NCI-H1436 (cell line): ENCODE measurements around the gene FUZ.

Source experiments
- DNase-seq: peaks from one replicate; lab custom pipeline; 2025; lab: John Stamatoyannopoulos, UW

The FUZ gene

DNA sequence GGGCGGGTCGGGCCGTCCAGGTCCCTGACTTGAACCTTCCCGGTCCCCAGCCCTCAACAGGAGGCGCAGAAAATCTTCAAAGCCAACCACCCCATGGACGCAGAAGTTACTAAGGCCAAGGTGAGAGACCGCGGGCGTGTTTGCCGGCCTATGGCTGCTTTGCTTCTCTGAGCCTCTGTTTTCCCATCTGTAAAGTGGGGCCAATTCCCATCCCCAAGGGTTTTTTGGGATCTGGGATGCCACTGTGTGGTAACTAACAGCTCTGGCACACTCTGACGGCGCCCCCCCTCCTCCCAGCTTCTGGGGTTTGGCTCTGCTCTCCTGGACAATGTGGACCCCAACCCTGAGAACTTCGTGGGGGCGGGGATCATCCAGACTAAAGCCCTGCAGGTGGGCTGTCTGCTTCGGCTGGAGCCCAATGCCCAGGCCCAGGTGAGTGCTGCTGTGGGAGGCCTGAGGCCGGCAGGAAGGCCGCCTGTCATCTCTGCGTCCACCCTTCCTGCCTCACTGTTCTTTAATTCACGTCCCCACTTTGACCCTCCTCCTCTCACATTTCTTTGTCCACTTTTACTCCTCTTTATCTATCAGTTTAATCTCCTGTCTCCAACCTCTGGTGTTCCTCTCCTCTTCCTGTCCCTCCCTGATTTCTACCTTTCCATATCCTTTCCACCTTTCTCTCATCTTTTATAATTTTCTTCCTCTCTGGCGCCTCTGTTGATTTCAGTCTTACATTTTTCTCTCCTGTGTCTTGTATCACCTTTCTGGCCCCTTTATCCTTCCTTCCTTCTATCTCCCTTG is 7.1 kb downstream of the FUZ start:
- no peak for DNase-seq

DNA sequence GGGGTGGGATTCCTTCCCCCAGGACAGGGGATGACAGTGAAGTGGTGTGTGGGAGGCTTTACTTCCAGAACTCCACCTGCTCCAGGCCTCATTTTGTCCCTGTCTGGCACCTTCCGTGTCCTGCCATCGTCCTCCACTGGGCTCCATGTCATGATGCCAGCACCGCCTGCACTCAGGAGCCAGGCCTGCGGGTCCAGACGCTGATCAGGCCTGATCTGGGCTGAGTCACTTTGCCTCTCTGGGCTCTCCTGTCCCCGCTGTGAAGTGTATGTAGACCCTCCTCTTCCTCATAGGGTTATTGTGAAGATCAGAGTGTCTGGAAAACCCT is 9.6 kb downstream of the FUZ start:
- no peak for DNase-seq

DNA sequence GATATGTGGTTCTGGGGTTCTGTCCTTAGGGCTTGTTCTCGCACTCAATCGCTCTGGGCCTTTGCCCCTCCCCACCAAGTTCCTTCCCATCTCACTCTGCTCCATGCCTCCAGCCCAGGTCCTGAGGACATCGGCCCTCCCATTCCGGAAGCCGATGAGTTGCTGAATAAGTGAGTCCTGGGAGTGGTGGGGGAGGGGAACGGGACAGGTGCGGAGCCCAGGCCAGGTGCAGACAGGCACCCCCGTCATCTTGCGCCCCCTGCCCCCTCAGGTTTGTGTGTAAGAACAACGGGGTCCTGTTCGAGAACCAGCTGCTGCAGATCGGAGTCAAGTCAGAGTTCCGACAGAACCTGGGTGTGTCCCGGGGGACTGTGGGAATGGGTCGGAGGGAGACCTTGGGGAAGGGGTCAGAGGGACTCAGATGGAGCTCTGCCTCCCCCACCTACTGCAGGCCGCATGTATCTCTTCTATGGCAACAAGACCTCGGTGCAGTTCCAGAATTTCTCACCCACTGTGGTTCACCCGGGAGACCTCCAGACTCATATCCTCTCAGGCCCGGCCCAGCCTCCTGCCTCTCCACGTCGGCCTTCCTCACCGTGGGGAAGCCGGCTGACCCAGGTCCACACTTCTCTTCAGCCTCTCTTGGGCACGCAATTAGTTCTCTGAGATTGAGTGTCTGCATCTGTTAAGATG is 10.1 kb downstream of the FUZ start:
- DNase-seq: no peak

DNA sequence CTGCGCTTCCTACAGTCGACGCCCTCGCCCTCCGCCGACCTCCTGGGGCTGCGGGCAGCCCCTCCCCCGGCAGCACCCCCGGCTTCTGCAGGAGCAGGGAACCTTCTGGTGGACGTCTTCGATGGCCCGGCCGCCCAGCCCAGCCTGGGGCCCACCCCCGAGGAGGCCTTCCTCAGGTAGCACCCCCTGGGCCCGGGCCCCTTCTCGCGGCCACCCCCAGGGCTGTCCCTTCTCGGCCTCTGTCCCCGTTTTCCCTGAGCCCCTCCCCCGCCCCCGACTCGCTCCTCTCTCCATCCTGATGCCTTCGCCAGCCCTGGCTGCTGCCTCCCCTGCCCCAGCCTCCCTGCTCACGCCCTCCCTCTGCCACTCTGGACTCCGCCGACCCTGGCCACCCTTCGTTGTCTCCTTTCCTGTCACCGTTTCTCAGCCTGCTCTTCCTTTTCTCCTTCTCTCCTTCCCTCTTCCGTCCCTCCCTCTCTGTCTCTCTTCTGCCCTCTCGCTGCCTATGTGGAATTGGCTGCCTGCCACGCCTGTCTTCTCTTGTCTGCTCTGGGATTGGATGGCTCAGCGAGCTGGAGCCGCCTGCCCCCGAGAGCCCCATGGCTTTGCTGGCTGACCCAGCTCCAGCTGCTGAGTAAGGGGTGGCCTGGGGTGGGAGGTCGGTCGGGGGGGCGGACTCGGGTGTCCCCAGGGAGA is 11.0 kb downstream of the FUZ start:
- DNase-seq: peak; percentile 80

DNA sequence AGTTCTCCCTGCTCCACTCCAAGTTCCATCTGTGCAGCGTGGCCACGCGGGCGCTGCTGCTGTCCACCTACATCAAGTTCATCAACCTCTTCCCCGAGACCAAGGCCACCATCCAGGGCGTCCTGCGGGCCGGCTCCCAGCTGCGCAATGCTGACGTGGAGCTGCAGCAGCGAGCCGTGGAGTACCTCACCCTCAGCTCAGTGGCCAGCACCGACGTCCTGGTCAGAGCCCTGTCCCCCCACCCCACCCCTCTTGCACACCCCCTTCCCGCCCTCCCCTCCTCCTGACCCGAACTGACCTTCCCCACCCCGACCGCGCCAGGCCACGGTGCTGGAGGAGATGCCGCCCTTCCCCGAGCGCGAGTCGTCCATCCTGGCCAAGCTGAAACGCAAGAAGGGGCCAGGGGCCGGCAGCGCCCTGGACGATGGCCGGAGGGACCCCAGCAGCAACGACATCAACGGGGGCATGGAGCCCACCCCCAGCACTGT is 11.6 kb downstream of the FUZ start:
- no peak for DNase-seq

DNA sequence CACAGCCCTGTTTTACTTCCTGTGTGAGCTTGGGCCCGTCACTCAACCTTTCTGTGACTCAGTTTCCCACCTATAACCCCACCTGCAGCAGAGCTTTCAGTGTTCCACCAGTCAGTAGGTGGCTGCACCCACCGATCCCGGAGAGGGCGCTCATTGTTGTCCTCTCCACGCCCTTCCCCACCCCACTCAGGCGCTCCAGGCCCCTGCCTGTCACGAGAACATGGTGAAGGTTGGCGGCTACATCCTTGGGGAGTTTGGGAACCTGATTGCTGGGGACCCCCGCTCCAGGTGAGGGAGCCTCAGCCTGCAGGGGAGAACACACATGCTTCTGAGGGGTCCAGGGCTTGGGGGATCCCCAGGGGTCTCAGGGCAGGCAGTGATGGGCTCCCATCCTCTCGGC is 12.3 kb downstream of the FUZ start:
- no peak for DNase-seq

DNA sequence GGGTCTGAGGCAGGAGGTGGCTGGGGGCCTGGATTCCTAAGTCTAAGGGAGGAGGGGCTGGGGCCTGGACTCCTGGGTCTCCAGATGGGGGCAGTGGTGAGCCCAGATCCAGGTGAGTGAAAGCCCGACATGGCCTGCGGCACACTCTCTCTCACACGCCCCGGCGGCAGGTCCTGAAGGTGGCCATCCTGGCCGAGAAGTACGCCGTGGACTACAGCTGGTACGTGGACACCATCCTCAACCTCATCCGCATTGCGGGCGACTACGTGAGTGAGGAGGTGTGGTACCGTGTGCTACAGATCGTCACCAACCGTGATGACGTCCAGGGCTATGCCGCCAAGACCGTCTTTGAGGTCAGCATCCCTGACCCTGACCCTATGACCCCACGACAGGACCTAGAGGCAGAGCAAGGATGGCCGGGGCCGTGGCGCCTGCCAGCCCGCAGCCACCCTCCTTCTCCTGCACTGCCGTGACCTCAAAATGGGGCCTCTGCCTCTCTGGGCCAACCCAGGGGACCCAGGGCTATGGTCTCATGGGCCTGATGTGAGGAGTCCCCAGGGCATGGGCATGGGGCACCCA is 13.2 kb downstream of the FUZ start:
- DNase-seq: no peak

DNA sequence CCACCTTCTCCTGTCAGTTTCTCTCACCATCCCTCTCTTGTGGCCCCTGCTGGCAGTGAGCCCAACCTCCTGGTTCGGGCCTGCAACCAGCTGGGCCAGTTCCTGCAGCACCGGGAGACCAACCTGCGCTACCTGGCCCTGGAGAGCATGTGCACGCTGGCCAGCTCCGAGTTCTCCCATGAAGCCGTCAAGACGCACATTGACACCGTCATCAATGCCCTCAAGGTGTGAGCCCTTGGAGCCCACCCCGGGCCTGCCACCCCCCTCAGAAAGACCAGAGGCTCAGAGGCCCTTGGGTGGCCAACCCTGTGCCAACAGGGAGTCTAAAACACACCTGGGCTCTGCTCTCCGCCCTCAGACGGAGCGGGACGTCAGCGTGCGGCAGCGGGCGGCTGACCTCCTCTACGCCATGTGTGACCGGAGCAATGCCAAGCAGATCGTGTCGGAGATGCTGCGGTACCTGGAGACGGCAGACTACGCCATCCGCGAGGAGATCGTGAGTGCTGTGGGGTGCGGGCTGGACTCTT is 13.8 kb downstream of the FUZ start:
- DNase-seq: no peak

DNA sequence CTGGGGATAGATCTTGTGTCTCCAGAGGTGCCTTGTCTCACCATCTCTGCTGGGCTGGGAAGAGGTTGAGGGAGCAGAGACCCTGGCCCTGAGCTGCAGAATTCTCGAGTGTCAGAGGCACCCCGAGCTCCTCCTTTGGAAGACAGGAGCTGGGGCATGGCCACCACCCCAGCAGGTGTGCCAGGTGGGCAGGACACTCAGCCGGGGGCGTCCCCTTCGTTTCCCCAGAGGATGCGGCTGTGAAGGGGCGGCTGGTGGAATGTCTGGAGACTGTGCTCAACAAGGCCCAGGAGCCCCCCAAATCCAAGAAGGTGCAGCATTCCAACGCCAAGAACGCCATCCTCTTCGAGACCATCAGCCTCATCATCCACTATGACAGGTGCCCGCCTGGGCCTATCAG is 14.5 kb downstream of the FUZ start:
- DNase-seq: no peak

DNA sequence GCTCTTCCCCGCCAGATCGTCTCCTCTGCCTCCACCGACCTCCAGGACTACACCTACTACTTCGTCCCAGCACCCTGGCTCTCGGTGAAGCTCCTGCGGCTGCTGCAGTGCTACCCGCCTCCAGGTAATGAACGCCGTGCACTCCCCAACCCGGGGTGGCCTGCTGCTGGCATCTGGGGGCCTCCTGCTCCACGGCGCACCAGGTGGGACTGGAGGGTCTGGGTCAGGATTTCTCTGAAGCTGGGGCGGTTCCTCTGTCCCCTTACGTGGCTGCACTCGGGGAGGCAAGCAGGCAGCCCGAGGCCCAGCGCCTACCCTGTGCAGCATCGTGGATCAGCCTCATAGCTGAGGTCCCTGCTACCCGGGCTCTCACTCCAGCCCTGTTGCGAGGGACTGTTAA is 17.5 kb downstream of the FUZ start:
- DNase-seq: no peak

DNA sequence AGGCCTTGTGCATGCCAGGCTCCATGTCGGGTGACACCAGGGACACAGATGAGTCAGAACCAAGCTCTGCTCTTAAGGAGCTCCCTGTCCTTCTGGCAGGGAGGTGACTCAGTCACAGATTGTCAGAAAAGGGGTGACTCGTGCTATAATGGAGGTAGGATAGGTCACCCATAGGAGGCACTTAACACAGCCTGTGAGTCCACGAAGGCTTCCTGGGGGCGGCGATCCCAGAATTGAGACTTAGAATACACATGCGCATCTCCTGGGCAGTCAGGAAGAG is 19.6 kb downstream of the FUZ start:
- no peak for DNase-seq

DNA sequence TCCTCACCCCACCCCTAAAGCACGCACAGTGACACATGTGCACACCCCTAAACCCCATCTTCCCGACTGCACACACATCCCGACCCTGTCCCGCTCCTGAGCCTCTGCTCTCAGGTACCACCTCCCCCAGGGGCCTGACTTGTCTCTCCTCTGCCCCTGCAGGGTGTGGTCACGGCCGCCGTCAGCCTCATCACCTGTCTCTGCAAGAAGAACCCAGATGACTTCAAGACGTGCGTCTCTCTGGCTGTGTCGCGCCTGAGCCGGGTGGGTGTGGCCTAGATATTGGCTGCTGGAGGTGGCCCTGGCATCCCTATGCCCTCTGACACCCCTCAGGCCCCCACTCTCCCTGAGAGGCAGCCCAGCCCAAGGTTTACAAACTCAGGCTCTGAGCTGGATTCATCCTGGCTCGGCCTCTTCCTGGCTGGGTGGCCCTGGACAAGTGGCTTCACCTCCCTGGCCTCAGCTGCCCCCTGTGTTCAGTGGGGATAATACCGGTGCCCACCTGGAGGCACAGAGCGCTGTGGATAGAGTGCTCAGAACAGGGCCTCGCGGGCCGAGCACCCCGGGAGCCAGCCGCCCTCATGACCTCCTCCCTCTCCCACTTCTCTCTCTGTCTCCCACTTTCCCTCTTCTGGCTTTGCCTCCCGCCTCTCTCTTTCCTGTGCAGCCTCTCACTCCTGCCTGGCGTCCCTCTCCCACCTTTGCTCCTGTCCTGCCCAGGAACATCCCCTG is 20.1 kb downstream of the FUZ start:
- DNase-seq: no peak

DNA sequence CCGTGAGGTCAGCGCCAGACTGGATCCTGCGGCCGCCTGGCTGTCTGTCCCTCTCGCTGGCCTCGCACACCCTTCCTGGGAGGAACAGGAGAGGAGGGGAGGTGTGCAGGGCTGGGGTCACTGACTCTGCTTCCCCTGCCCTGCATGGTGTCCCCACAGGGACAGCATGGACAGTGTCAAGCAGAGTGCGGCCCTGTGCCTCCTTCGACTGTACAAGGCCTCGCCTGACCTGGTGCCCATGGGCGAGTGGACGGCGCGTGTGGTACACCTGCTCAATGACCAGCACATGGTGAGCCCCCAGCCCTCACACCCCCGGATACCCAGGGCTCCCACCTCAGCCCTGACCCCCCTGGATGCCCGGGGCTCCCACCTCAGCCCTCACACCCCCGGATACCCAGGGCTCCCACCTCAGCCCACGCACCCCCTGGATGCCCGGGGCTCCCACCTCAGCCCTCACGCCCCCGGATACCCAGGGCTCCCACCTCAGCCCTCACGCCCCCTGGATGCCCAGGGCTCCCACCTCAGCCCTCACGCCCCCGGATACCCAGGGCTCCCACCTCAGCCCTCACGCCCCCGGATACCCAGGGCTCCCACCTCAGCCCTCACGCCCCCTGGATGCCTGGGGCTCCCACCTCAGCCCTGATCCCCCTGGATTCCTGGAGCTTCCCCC is 21.2 kb downstream of the FUZ start:
- no peak for DNase-seq

DNA sequence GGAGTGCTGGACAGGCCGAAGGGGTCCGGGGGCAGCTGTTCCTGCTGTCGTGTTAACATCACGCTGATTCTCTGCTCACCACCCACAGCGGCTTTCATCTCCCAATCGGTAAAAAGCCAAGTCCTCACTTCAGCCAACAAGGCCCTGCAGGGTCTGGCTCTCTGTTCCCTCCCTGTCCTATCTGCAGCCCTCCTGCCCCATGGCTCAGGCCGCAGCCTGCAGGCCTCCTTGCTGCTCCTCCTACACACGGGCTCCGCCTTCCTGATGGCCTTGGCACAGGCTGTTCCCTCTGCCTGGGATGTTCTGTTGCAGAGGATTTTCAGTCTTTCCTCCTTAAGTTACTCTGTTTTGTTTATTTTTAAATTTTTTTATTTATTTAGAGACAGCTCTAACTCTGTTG is 22.2 kb downstream of the FUZ start:
- no peak for DNase-seq

DNA sequence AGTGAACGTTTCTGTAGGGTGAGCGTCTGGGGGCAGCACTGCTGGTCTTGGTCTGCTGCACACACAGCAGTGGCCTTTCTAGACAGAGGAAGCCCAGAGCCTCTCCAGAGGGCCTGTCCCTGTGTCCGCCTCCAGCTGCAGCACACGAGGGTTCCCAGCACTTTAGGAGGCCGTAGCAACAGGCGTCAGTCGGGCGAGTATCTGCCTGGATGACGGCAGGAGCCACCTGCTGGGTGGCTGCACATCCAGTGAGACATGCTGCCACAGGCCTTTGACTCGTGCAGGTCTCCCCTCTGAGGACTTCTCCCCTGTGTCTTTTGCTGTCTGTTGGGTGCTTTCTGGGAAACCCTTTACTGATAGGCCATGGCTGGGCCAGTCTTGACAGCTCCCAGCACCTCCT is 24.2 kb downstream of the FUZ start:
- no peak for DNase-seq

DNA sequence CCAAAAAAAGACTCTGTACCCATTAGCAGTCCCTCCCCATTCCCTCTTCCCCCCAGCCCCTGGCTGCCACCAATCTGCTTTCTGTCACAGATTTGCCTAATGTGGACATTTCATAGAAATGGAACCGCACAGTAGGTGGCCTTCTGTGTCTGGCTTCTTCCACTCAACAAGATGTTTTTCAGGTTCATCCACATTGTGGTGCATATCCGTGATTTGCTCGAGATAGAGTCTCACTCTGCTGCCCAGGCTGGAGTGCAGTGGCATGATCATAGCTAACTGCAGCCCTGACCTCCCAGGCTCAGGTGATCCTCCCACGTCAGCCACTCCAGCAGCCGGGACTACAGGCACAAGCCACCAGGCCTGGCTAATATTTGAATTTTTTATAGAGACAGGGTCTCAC is 25.3 kb downstream of the FUZ start:
- DNase-seq: no peak

DNA sequence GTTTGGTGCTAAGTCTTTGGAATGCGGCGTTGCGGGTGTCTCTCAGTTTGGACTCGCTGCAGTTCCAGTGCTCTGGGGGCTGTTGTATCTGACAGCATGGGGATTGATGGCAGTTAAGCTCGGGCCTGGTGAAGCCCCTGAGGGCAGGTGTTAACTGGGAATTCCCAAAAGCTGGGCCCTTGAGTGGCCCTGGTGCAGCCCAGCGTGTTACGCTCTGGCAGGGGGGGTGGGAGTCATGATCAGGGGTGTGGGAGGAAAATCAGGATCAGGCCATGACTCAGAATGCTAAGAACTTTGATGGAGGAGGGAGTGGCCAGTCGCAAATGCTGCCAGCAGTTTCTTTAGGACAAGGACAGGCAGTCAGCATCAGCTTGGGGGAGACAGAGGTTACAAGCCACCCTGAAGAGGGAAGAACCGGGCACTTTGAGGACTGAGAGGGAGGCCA is 26.7 kb downstream of the FUZ start:
- DNase-seq: no peak

DNA sequence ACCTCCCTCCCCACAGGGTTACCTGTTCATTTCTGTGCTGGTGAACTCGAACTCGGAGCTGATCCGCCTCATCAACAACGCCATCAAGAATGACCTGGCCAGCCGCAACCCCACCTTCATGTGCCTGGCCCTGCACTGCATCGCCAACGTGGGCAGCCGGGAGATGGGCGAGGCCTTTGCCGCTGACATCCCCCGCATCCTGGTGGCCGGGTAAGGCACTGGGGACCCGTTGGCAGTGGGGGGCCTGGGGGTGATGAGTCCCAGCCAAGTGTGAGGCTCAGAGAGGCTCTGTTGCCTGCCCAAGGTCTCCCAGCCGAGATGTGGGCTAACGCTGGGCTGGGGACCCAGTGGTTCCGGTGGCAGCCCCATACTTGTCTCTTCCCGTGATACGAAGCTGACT is 30.6 kb downstream of the FUZ start:
- DNase-seq: no peak

DNA sequence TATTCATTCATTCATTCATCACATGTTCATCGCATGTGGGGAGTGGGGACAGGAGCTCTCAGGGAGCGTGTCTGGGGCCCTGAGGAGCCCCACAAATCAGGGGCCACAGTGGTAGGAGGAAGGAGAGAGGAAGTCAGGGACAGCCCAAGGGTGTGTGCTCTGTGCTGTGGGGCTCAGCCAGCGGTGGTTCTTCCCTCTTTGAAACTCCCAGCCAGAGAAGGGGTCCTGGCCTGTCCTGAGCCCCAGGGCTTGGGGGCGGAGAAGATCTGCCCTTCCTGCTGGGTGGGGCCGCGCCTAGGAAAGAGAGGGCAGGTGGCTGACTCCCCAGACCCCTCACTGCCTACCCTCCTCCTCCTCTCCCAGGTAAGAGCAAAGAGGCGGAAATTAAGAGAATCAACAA is 31.7 kb downstream of the FUZ start:
- no peak for DNase-seq

DNA sequence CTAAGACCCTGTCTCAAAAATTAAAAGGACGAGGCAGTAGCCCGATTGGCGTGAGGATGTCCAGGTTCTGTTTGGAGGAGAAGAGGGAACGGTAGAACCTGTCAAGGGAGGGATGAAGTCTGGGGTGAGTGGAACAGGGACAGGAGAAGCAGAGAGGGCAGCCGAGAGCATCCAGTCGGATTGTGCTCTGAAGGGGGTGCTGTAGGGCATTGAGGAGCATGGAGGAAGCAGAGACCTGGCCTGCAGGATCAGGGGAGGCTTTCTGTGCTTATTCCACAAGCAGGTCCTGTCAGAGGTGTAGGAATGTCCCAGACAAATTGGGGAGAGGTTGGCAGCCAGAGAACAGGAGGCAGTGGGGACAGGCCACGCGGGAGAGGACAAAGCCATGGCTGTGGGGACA is 32.2 kb downstream of the FUZ start:
- no peak for DNase-seq

DNA sequence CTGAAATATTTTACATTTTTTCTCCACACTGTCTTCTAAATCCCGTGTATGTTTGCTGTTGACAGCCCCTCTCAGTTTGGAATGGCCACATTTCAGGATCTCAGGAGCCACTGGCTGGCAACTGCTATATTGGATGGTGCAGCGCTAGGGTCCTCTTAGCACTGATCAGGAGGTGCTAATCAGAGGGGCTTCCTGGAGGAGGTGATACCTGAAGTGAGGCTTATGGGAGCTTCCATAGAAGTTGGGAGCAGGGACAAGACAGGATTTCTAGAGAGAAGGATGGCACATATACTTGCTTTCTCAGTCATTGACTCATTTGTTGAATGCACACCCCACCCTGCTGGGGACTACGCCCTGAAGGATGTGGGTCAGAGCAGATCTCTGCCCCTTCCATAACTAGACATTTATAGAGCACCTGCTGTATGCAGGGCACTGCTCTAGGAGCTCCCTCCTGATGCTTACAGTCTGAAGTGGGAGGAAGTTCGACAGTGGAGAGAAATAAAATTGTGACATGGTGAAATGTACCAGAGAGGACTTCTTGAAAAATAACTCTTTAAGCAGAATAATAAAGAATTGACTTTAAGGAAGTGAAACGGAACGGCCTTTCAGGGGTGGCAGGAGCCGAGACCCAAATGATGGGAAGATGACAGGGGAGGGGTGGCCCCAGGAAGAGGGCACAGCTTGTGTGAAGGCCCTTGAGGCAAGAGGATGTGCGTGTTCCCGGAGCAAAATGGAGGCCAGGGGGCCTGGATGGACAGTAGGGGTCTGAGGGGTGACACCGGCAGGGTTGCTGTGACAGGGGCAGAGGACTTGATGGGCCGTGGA is 33.1 kb downstream of the FUZ start:
- DNase-seq: no peak
